SIG-M5 (cell line): Measurements from ENCODE around the gene MFSD6.
"Not testable (repeated sequence)": the region's sequence is repeated elsewhere in the genome, so short reads cannot be mapped to it uniquely, and the experiment has no call there.

Experiments used
- DNase-seq: peaks from one replicate; lab custom pipeline; 2025; lab: John Stamatoyannopoulos, UW

The MFSD6 gene

GRCh38 chr2:190405995-190406394 is 2.2 kb upstream of the MFSD6 start:
- no peak for DNase-seq

GRCh38 chr2:190406805-190407204 is 1.4 kb upstream of the MFSD6 start:
- no peak for DNase-seq

DNA sequence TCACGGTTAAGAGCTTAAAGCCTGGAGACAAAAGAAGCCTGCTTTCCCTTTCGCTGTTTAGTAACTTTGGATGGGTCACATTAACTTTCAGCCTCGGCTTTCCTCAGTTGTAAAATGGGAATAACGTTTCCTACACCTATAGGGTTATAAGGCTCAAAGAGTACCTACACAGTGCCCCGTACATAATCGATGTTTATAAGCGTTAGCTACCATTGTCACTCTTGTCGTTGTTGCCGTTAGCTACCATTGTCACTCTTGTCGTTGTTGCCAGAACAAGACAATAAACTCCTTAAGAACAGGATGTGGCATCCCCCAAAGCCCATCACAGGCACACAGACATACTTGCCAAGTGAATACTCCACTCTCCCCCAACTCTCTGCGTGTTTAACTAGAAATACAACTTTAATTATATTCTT is 901 bp upstream of the MFSD6 start:
- DNase-seq: no peak

DNA sequence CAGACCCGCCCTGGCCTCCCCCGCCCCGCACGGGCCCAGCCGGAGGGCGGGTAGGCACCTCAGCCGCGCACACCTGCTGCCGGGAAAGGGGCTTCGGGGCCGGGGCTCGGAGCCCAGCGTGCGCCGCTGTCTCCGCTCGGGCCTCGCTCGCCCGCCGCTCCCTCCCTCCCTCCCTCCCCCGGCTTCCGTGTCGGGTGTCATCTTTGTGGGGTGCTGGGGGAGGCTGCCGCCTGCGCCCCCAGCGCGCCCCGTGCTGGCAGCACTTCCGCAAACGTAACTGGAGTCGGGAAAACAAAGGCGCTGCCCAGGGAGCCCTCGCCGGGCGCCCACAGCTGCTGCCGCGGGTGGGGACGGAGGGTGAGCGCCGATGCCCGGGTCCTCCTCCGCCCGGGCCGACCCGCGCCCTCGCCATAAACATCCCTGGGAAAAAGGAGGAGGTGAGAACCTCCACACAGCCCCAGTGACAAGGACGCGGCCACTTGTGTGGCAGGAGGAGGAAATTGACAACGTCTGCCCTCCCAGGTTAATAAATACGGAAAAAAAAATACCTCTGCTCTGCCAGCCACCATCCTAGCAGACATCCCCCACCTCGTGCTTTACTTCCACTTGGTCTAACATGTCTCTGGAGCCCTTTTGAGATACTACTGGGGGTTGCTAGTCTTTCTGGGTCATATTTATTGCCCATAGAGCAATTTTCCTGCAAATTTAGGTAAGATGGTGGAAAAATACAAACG is 550 bp downstream of the MFSD6 start:
- DNase-seq: no peak

DNA sequence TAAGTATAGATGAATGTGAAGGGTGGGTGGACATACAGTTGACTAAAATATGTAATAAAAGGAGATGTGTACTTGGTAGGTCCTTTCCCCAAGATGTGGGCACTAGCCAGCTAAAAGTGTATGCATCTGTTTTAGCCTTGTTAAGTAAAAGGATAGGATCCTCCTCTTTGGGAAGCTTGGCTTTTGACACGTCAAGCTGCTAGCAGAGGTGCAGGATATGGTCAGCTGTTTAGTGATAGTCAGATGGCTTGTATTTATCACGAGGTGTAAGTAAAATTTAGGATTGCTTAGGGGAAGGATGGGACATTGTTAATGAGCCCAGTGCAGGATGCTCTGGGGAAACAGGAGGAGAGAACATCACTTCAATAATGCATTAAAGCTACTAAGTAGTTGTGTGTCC is 1.5 kb downstream of the MFSD6 start:
- DNase-seq: no peak

- DNase-seq: no peak
Measured at GRCh38 chr2:190410166-190410565, 2.0 kb downstream of the MFSD6 start.

DNA sequence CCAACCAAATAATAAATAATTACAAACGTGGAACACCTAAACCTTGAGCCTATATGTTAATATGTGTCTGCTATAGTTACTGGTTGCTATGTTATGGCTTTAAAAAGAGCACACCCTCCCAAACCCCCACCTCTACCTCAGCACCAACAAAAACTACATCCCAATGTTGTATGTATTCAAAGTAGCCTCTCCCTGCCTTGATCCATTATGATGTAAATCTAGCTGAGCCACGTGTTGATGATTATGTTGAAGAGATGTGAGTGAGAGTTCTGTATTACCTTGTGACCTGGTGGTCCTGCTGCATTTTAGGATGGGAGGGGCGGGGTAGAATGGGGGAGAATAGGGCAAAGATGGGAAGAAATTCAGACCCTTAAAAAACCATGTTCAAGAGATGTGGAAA is 4.8 kb downstream of the MFSD6 start:
- no peak for DNase-seq

GRCh38 chr2:190413421-190413820 is 5.3 kb downstream of the MFSD6 start:
- no peak for DNase-seq

DNA sequence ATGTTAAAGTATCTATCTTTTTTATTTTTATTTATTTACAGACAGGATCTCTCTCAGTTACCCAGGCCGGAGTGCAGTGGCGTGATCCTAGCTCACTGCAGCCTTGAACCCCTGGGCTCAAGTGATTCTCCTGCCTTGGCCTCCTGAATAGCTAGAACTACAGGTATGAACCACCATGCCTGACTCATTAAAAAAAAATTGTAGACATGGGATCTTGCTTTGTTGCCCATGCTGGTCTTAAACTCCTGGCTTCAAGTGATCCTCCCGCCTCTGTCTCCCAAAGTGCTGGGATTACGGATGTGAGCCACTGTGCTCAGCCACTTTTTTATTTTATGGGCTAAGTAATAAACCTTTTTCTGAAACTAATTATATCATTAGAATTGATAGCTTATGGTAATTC is 7.1 kb downstream of the MFSD6 start:
- no peak for DNase-seq

- DNase-seq: no peak
Measured at GRCh38 chr2:190415794-190416775, 7.9 kb downstream of the MFSD6 start.

DNA sequence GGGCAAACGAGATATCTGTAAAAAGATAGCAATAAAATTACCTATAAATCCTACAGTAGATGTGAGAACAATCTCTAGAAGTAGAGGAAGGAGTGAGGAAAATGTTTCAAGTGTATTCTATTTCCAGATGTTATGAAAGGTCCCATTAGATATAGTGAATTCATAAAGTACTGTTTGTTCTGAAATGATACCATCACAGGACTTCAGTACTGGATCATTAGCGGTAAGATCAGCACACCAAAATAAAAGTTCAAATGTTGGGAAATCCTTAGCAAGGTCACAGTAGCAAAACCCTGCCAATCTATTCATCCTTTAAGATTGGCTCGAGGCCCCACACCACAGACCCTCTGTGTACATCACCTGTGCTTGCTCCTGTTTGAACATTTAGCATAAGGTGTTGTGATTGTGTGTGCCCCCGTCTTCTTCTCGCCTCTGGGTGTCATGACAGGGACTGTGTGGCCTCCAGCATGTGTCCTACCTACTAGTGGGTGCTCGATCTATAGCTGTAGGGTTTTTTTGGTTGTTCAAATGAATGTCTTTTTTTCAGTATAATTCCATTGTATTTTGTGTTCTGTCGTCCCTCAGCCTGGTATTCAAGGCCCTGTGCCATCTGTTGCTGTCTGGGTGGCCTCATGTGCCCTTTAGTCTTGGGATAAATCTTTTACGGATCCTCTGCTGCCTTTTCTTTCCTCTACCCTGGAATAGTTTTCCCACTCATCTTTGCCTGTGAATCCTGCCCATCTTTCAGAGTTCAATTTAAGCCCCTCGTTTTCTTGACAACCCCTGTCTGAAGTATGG is 9.1 kb downstream of the MFSD6 start:
- no peak for DNase-seq

DNA sequence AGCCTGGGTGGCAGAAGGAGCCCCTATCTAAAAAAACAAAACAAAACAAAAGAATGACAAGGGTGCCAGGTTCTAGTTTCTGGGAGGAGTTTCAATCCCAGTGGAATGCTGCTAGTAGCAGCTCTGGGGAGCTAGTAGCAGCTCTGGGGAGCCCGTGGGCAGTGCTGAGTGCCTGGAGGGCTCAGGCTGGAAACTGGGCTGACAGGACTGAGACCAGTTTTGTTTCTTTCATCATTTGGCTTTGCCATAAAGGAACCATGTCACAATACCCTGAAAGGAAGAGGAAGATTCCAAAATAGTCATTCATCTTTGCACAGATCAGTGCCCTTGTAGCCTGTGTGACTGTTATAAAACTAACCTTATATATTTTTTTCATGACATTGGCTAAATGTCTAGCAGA is 10.6 kb downstream of the MFSD6 start:
- DNase-seq: no peak

GRCh38 chr2:190420801-190421200 is 12.6 kb downstream of the MFSD6 start:
- no peak for DNase-seq

GRCh38 chr2:190425221-190425866 is 17.2 kb downstream of the MFSD6 start:
- no peak for DNase-seq

GRCh38 chr2:190425883-190426658 is 17.9 kb downstream of the MFSD6 start:
- no peak for DNase-seq

- not testable (repeated sequence) for DNase-seq
Measured at GRCh38 chr2:190430866-190431265, 22.7 kb downstream of the MFSD6 start.

- DNase-seq: no peak
Measured at GRCh38 chr2:190431907-190432306, 23.8 kb downstream of the MFSD6 start.

DNA sequence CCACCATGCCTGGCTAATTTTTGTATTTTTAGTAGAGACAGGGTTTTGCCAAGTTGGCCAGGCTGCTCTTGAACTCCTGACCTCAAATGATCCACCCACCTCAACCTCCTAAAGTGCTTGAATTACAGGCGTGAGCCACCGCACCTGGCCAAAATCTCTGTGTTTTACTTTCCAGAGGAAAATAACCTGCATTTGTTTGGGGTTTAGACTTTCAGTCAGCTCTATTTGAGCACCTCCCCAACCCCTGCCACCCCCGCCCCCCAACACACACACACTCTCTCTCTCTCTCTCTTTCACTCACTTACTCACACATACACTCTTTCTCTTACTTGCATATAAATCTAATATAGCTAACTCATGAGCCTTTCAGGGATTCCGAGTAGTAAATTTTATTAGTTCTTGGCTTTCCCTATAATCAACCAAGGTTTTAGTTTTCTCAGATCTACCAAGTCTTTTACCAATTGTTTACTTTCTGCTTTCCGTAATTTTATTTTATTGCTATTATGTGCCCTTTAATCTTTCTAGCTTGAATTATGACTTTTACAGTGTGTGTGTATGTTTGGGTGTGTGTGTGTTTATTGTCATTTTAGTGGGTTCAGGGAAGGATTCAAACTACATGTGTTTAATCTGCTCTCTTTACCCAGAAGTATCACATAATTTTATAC is 24.5 kb downstream of the MFSD6 start:
- DNase-seq: no peak

DNA sequence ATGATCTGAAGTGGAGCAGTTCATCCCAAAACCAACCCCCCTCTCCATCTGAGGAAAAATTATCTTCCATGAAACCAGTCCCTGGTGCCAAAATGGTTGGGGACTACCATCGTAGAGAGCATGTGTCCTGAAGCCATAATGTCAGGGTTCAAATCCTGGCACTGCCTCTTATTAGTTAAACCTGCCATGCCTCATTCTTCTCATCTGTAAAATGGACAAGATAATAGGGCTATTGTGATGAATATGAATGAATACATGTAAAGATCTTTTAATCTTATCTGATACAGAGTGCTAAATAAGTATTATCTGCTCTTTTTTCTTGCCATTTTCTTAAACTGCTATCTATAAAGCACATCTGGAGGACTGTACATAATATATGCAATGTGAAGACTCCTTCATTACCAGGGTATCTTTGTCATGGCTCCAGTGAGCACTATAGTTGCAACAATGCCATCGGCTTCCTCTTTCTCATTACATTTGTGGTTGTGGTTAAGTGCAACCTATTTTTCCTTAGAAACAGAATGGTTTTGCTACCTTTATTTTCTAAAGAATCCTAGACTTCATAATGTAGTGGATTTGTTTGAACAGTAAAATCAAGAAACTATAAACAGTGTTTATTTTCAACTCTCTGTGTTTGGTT is 27.0 kb downstream of the MFSD6 start:
- DNase-seq: peak; percentile 52

DNA sequence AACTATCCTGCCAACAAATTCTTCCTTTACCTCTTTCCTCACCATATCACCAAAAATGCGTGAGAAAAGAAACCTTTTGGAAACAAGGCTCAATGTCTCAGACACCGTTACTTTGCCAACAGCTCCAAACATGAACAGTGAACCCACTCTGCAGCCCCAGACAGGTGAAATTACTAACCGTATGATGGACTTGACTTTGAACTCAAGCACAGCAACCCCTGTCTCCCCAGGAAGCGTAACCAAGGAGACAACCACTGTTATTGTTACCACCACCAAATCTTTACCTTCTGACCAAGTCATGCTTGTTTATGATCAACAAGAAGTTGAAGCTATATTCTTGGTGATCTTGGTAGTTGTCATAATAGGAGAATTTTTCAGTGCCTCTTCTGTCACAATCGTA is 28.4 kb downstream of the MFSD6 start:
- no peak for DNase-seq
